ENCODE measurements around the gene CAPN3.

CAPN3 gene

DNA sequence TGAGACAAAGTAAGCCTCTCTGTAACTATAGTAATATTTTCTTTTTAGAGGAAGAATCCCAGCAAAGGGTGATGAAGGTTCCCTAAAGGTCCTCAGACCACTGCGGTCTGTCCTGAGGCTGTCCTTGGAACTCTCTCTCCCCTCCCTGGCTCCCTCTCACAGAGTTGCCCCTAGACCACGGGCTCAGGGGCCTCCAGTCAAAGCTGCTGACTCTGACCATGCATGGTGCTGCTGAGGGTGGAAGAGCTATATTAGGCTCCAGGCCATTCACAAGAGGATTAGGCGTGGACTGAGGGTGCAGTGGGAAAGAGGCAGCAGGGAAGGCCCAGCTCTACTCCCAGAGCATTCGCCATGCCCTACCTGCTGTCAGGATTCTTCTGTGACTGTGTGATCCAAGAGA lies 14.6 kb downstream of the CAPN3 start:
- Histone ChIP-seq H3K9ac (ENCODE audit: low read depth, low read length) (no peak overlapping the region), H3K4me2 (ENCODE audit: low read length) (no peak overlapping the region), H3K9me3 (replicated peaks; ENCODE audit: low read length) (no peaks in the 10 kb centered on the region), H3K4me3 (ENCODE audit: low read length) (no peak overlapping the region), H3K36me3 (ENCODE audit: insufficient read depth, low read length) (no peaks in the 10 kb centered on the region), H3K27me3 (ENCODE audit: control insufficient read depth, insufficient read depth, low read length) (no peaks in the 10 kb centered on the region), H3K4me1 (ENCODE audit: control insufficient read depth, insufficient read depth, low read length) (no peaks in the 10 kb centered on the region)

GRCh38 chr15:42374810-42375209 lies 15.5 kb downstream of the CAPN3 start:
- H3K4me1 ChIP-seq (ENCODE audit: control insufficient read depth, insufficient read depth, low read length) = no peaks in the 10 kb centered on the region
- no peaks in the 10 kb centered on the region for H3K27me3 ChIP-seq (ENCODE audit: control insufficient read depth, insufficient read depth, low read length)
- H3K9me3 ChIP-seq (replicated peaks; ENCODE audit: low read length) = no peaks in the 10 kb centered on the region
- H3K4me2 ChIP-seq (ENCODE audit: low read length) = no peak overlapping the region
- H3K4me3 ChIP-seq (ENCODE audit: low read length) = no peak overlapping the region
- H3K9ac ChIP-seq (ENCODE audit: low read depth, low read length) = no peak overlapping the region
- H3K36me3 ChIP-seq (ENCODE audit: insufficient read depth, low read length) = no peaks in the 10 kb centered on the region

DNA sequence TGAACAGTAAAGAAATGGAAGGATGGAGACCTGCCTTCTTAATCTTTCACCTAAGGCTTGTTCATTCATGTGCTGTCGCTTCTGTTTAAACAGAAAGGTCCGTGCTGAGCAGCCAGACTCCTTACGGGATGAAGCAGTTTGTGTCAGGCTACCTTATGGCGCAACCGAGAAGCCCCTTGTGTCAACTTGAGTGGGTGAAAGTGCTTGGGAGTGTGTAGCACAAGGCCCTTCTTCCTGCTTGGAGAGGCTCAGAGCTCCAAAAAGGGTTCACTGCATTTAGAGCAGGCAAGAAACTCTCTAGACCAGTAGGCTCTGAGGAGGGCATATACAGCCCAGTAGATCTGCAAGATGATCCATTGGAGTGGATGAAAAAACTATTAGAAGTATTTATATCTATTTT lies 16.0 kb downstream of the CAPN3 start:
- Histone ChIP-seq H3K9me3 (replicated peaks; ENCODE audit: low read length) (no peaks in the 10 kb centered on the region), H3K36me3 (ENCODE audit: insufficient read depth, low read length) (no peaks in the 10 kb centered on the region), H3K9ac (ENCODE audit: low read depth, low read length) (no peak overlapping the region), H3K4me1 (ENCODE audit: control insufficient read depth, insufficient read depth, low read length) (no peaks in the 10 kb centered on the region), H3K4me2 (ENCODE audit: low read length) (no peak overlapping the region), H3K27me3 (ENCODE audit: control insufficient read depth, insufficient read depth, low read length) (no peaks in the 10 kb centered on the region), H3K4me3 (ENCODE audit: low read length) (no peak overlapping the region)

GRCh38 chr15:42375941-42376340 lies 16.6 kb downstream of the CAPN3 start:
- H3K27me3 ChIP-seq (ENCODE audit: control insufficient read depth, insufficient read depth, low read length) = no peaks in the 10 kb centered on the region
- no peaks in the 10 kb centered on the region for H3K4me1 ChIP-seq (ENCODE audit: control insufficient read depth, insufficient read depth, low read length)
- H3K9ac ChIP-seq (ENCODE audit: low read depth, low read length) = no peak overlapping the region
- H3K4me2 ChIP-seq (ENCODE audit: low read length) = no peak overlapping the region
- H3K36me3 ChIP-seq (ENCODE audit: insufficient read depth, low read length) = no peaks in the 10 kb centered on the region
- H3K4me3 ChIP-seq (ENCODE audit: low read length) = no peak overlapping the region
- no peaks in the 10 kb centered on the region for H3K9me3 ChIP-seq (replicated peaks; ENCODE audit: low read length)

DNA sequence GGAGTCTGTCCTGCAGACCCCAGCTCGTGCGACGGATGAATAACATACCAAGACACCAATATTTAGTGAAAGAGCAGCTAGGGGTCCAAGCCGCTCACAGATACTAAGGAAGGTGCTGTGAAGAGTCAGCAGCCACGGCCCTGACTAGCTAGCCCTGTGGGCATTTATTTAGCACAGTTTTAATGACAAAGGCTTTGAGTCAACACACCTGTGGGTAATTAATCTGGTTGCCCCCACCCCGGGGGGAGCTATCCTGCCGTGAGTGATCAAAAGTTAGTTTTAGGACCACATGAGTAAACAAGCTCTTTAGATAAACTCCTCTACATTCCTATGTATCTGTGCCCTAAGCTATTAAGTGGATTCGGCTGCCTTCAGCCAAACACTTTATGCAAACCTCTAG lies 18.7 kb downstream of the CAPN3 start:
- Histone ChIP-seq H3K4me3 (ENCODE audit: low read length) (no peak overlapping the region), H3K9me3 (replicated peaks; ENCODE audit: low read length) (no peaks in the 10 kb centered on the region), H3K4me2 (ENCODE audit: low read length) (no peak overlapping the region), H3K36me3 (ENCODE audit: insufficient read depth, low read length) (no peaks in the 10 kb centered on the region), H3K27me3 (ENCODE audit: control insufficient read depth, insufficient read depth, low read length) (no peaks in the 10 kb centered on the region), H3K4me1 (ENCODE audit: control insufficient read depth, insufficient read depth, low read length) (no peaks in the 10 kb centered on the region), H3K9ac (ENCODE audit: low read depth, low read length) (no peak overlapping the region)

GRCh38 chr15:42384597-42384996 lies 25.3 kb downstream of the CAPN3 start:
- no peaks in the 10 kb centered on the region for H3K9me3 ChIP-seq (replicated peaks; ENCODE audit: low read length)
- no peak overlapping the region for H3K9ac ChIP-seq (ENCODE audit: low read depth, low read length)
- H3K4me2 ChIP-seq (ENCODE audit: low read length) = no peak overlapping the region
- H3K36me3 ChIP-seq (ENCODE audit: insufficient read depth, low read length) = no peaks in the 10 kb centered on the region
- H3K4me3 ChIP-seq (ENCODE audit: low read length) = no peak overlapping the region
- H3K4me1 ChIP-seq (ENCODE audit: control insufficient read depth, insufficient read depth, low read length) = peaks cover 6% of the 10 kb centered on the region
- no peaks in the 10 kb centered on the region for H3K27me3 ChIP-seq (ENCODE audit: control insufficient read depth, insufficient read depth, low read length)

- H3K36me3 ChIP-seq (ENCODE audit: insufficient read depth, low read length) = no peaks in the 10 kb centered on the region
- H3K4me1 ChIP-seq (ENCODE audit: control insufficient read depth, insufficient read depth, low read length) = peaks cover 6% of the 10 kb centered on the region
- H3K27me3 ChIP-seq (ENCODE audit: control insufficient read depth, insufficient read depth, low read length) = no peaks in the 10 kb centered on the region
- no peak overlapping the region for H3K4me3 ChIP-seq (ENCODE audit: low read length)
- H3K4me2 ChIP-seq (ENCODE audit: low read length) = no peak overlapping the region
- H3K9me3 ChIP-seq (replicated peaks; ENCODE audit: low read length) = no peaks in the 10 kb centered on the region
- no peak overlapping the region for H3K9ac ChIP-seq (ENCODE audit: low read depth, low read length)
Measured at GRCh38 chr15:42385206-42385979, 26.1 kb downstream of the CAPN3 start.

DNA sequence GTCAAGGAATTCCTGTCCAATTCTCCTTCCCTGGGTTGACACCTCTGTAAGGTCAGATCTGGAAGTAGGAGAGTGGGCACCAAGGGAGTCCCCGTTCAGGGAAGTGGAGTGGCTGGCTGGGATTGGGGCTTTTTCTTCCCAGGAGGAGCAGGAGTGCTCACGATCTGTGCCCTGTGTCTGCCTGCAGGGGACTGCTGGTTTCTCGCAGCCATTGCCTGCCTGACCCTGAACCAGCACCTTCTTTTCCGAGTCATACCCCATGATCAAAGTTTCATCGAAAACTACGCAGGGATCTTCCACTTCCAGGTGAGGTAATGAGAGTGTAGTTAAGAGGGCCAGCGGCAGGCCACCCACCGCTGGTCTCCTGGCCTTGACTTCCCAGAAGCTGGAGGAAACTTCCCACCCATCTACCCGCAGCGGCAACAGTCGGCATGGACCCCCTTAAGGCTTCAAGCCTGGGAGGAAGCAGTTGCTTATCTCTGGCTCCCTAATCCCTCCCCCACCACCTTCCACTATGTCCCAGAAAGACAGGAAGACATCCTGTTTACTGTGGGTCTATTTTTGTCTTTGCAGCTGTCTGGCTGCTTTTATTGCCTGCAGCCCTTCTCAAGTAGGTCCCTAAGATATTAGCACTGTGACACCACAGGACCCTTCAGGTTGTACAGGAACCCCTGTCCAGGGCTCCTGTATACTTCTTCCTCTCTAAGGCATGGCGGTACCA lies 26.8 kb downstream of the CAPN3 start:
- Histone ChIP-seq H3K27me3 (ENCODE audit: control insufficient read depth, insufficient read depth, low read length) (no peaks in the 10 kb centered on the region), H3K4me2 (ENCODE audit: low read length) (no peak overlapping the region), H3K4me3 (ENCODE audit: low read length) (no peak overlapping the region), H3K9me3 (replicated peaks; ENCODE audit: low read length) (no peaks in the 10 kb centered on the region), H3K36me3 (ENCODE audit: insufficient read depth, low read length) (no peaks in the 10 kb centered on the region), H3K9ac (ENCODE audit: low read depth, low read length) (no peak overlapping the region), H3K4me1 (ENCODE audit: control insufficient read depth, insufficient read depth, low read length) (peaks cover 6% of the 10 kb centered on the region)

- Histone ChIP-seq H3K9me3 (replicated peaks; ENCODE audit: low read length) (no peaks in the 10 kb centered on the region), H3K4me2 (ENCODE audit: low read length) (no peak overlapping the region), H3K27me3 (ENCODE audit: control insufficient read depth, insufficient read depth, low read length) (no peaks in the 10 kb centered on the region), H3K9ac (ENCODE audit: low read depth, low read length) (no peak overlapping the region), H3K4me1 (ENCODE audit: control insufficient read depth, insufficient read depth, low read length) (peaks cover 6% of the 10 kb centered on the region), H3K4me3 (ENCODE audit: low read length) (no peak overlapping the region), H3K36me3 (ENCODE audit: insufficient read depth, low read length) (no peaks in the 10 kb centered on the region)
Measured at GRCh38 chr15:42387603-42388002, 28.3 kb downstream of the CAPN3 start.

GRCh38 chr15:42392309-42393024 lies 33.2 kb downstream of the CAPN3 start:
- H3K36me3 ChIP-seq (ENCODE audit: insufficient read depth, low read length) = no peaks in the 10 kb centered on the region
- H3K9me3 ChIP-seq (replicated peaks; ENCODE audit: low read length) = no peaks in the 10 kb centered on the region

DNA sequence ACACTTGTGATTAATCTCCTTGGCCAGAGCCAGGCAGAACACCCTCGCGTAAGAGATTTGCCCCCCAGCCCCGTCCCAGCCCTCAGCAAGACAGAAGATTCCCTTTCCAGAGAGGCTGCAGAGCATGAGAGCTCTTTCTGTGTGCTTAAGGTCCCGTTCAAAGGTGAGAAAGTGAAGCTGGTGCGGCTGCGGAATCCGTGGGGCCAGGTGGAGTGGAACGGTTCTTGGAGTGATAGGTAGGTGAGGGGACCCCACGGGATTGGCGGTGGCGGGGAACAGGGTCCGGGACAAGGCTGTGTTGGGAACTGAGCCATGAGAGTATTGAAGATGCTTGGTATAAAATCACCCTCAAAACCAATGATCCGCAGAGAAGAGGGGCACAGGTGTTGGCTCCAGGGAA lies 34.8 kb downstream of the CAPN3 start:
- no peaks in the 10 kb centered on the region for H3K27me3 ChIP-seq (ENCODE audit: control insufficient read depth, insufficient read depth, low read length)
- no peak overlapping the region for H3K4me3 ChIP-seq (ENCODE audit: low read length)
- no peaks in the 10 kb centered on the region for H3K4me1 ChIP-seq (ENCODE audit: control insufficient read depth, insufficient read depth, low read length)
- no peaks in the 10 kb centered on the region for H3K36me3 ChIP-seq (ENCODE audit: insufficient read depth, low read length)
- H3K9ac ChIP-seq (ENCODE audit: low read depth, low read length) = no peak overlapping the region
- H3K9me3 ChIP-seq (replicated peaks; ENCODE audit: low read length) = no peaks in the 10 kb centered on the region
- H3K4me2 ChIP-seq (ENCODE audit: low read length) = no peak overlapping the region

More at GRCh38 chr15:42392309-42393024, 33.2 kb downstream of the CAPN3 start:
- no peak overlapping the region for H3K4me3 ChIP-seq (ENCODE audit: low read length)
- no peaks in the 10 kb centered on the region for H3K4me1 ChIP-seq (ENCODE audit: control insufficient read depth, insufficient read depth, low read length)
- H3K4me2 ChIP-seq (ENCODE audit: low read length) = no peak overlapping the region
- no peaks in the 10 kb centered on the region for H3K27me3 ChIP-seq (ENCODE audit: control insufficient read depth, insufficient read depth, low read length)
- H3K9ac ChIP-seq (ENCODE audit: low read depth, low read length) = no peak overlapping the region
